ENCODE data around the gene MAP7D1.
A peak's percentile ranks its signal among the peaks of the same experiment; 100 is the strongest.
"Not testable (repeated sequence)": the region's sequence is repeated elsewhere in the genome, so short reads cannot be mapped to it uniquely, and the experiment has no call there.

MAP7D1 gene

DNA sequence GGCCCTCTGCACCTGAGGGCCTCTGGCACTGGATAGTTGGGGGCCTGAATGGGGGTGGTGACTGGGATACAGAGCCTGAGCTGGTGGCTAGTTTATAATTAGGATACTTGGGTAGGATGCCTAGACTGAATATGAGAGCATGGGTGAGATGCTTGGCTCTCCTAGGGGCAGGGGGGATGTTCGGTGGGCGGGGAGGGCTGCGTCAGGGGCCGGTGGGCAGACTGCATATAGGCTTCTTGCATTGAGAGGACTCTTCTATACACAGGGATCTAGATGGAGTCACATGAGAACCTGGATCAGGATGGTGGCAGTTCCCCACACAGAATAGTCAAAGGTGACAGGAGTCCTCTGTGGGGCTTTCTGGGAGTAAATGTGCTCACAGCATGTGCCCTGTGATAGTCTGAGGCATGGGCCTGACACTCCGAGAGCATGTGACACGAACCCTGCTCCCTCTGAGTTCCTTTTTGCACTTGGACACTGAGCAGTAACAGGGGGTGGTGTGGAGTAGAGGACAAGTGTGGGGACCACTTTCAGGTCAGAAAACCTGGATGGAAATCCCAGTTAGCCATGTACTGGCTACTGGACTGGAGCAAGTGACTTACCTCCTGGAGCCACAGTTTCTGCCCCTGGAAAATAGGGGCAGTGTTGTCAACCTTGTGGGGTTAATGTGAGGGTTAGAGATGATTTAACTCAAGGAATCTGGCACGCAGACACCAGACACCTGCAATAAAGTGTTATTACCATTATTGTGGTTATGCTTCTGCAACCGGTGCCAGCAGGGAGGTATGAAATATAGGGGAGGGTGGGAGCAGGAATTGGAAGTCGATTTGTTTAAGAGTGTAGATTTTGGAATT lies 2.2 kb downstream of the MAP7D1 start:
- no peaks in the 10 kb centered on the region for H3K9me3 ChIP-seq (replicated peaks in 1 of 11)
- peak overlapping the region; percentile 98 to 100 (median 99); a peak in 21 of 22 replicates for H3K27ac ChIP-seq
- no peaks in the 10 kb centered on the region for H3K27me3 ChIP-seq
- peak overlapping the region; percentile 89 to 99 (median 98) for H3K4me2 ChIP-seq
- H3K4me3 ChIP-seq: peak overlapping the region; percentile 92 to 100 (median 100)
- TF ChIP-seq Cebpa-rat (IDR thresholded peaks at IDR 0.05): no peak
- H4K20me1 ChIP-seq: peaks cover 42 to 67% (median 60%) of the 10 kb centered on the region in 11 experiments
- H3K4me1 ChIP-seq: peaks cover 73 to 81% (median 79%) of the 10 kb centered on the region in 10 experiments
- H3K36me3 ChIP-seq: peaks cover 0 to 35% (median 20%) of the 10 kb centered on the region in 11 experiments; a peak in 14 of 22 replicates
- peak overlapping the region; percentile 98 to 100 (median 100) for H3K9ac ChIP-seq

DNA sequence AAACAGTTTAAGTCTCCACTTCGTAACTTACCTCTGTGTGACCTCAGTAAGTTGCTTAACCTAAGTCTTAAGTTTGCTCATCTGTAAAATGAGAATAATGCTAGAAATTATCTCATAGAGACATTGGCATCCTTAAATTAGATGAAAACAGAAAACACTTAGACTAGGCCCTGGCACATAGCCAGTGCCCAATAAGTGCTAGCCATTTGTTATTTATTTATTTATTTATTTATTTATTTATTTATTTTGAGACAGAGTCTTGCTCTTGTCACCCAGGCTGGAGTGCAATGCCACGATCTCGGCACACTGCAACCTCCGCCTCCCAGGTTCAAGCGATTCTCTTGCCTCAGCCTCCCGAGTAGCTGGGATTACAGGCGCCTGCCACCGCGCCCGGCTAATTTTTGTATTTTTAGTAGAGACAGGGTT lies 2.9 kb downstream of the MAP7D1 start:
- H3K4me1 ChIP-seq: peaks cover 71 to 79% (median 75%) of the 10 kb centered on the region in 10 experiments
- peaks cover 49 to 73% (median 67%) of the 10 kb centered on the region in 11 experiments for H4K20me1 ChIP-seq
- H3K4me3 ChIP-seq: peak overlapping the region in 8 of 10 experiments; percentile 92 to 100 (median 100); a peak in 11 of 20 replicates
- peak overlapping the region; percentile 98 to 100 (median 100); a peak in 21 of 22 replicates for H3K9ac ChIP-seq
- peak overlapping the region in 8 of 11 experiments; percentile 93 to 100 (median 99); a peak in 10 of 22 replicates for H3K27ac ChIP-seq
- peak overlapping the region; percentile 89 to 99 (median 98) for H3K4me2 ChIP-seq
- H3K27me3 ChIP-seq; H3K9me3 ChIP-seq (replicated peaks in 1 of 11): not testable (repeated sequence)
- peaks cover 6 to 42% (median 21%) of the 10 kb centered on the region in 11 experiments; a peak in 16 of 22 replicates for H3K36me3 ChIP-seq

DNA sequence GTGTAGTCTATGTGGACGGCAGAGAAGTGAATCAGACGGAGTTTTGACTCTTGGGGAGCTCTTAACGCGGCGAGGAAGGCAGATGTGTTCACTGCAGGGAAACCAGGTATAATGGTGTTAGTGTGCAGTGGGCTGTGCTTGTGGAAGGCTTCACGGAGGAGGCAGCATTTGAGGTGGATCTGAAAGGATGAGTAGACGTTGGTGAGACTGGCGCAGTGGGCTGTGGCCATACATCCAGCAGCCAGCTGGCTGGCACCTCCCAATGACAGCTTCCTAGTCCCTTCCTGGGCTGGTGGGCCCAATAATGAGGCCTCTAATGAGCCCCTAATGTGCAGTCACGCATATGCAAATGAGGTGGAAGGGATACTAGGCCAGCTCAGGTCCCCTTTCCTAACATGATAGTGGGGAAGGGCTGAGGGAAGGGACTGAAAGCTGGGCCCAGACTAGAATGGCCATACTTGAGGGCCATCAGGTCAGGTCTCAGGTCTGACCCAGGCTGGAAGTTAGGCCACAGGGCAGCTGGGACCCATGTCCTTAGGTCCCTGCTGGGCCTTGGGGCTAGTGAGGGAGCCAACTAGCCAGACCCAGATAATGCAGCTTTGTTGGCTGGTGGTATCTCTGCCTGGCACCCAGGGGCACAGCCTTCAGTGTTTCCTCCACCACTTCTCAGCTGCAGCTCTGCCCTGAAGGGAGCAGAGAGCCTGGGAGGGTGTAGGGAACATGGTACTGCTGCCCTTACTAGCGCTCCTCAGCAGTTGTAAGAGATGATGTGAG lies 3.8 kb downstream of the MAP7D1 start:
- TF ChIP-seq Cebpa-rat (IDR thresholded peaks at IDR 0.05): no peak
- Histone ChIP-seq H3K4me1 (peaks cover 61 to 79% (median 65%) of the 10 kb centered on the region in 10 experiments), H3K27me3 (no peaks in the 10 kb centered on the region), H3K36me3 (peaks cover 15 to 51% (median 31%) of the 10 kb centered on the region in 11 experiments; a peak in 18 of 22 replicates), H3K27ac (peak overlapping the region; percentile 74 to 99 (median 95); a peak in 21 of 22 replicates), H3K9ac (peak overlapping the region; percentile 79 to 100 (median 89)), H3K4me2 (peak overlapping the region; percentile 89 to 99 (median 98)), H3K9me3 (replicated peaks in 1 of 11) (no peaks in the 10 kb centered on the region), H3K4me3 (peak overlapping the region in 8 of 10 experiments; percentile 51 to 68 (median 60); a peak in 13 of 20 replicates), H4K20me1 (peaks cover 58 to 83% (median 76%) of the 10 kb centered on the region in 11 experiments)

DNA sequence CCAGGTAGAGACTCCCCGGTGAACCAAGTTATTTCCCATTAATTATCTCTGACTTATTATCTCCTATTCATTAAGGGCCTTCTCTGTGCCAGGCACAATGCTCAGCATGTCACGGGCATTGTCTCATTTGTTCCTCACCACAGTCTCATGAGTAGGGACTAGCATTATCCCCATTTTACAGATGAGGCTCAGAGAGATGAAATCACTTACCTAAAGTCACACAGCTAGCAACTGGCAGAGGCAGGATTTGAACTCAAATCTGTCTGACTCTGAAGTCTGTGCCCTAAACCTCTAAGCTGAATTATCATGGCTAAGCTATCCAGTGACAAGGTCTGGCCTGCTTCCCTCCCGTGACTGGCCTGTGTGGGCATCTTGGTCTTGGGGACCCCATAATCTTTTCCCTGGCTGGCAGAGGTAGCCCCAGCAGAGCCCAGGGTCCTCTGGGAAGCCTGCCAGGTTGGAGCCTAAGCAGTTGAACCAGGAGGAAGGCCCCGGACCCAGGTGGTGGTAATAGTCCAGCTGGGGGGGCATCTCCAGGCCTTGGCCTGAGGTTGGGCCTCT lies 4.5 kb downstream of the MAP7D1 start:
- TF ChIP-seq Cebpa-rat (IDR thresholded peaks at IDR 0.05): no peak
- Histone ChIP-seq H3K9ac (peak overlapping the region; percentile 79 to 100 (median 89)), H3K4me2 (peak overlapping the region; percentile 89 to 99 (median 98)), H3K27ac (peak overlapping the region; percentile 74 to 99 (median 95)), H3K36me3 (peaks cover 15 to 58% (median 36%) of the 10 kb centered on the region in 11 experiments; a peak in 20 of 22 replicates), H4K20me1 (peaks cover 65 to 89% (median 83%) of the 10 kb centered on the region in 11 experiments), H3K27me3 (no peaks in the 10 kb centered on the region), H3K4me3 (peak overlapping the region; percentile 43 to 68 (median 60)), H3K4me1 (peaks cover 56 to 80% (median 60%) of the 10 kb centered on the region in 10 experiments), H3K9me3 (replicated peaks in 1 of 11) (no peaks in the 10 kb centered on the region)

DNA sequence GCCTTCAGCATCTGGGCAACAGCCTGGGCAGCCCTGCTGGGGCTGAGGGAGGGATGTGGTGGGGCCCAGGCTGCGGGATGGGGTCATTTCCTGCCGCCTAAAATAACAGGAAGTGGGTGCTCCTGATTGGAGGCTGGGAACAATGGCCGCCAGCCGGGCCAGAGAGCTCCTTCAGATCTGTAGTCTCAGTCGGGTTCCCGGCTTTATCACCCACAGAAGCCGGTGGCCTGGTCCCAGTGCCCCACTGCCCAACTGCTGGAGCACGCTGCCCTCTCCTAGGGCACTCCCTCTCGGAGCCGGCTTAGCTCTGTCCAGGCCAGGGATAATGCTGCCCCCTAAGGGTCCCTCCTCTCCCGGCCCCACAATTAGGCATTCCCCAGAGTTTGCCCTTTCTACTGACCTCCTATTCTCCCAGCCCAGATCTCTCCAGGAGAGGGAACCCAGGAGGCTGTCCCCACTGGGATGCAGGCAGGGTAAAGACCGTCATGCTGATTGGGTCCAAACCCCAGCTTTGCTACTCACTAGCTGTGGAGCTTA lies 5.1 kb downstream of the MAP7D1 start:
- TF ChIP-seq Cebpa-rat (IDR thresholded peaks at IDR 0.05): no peak
- H4K20me1 ChIP-seq: peaks cover 70 to 95% (median 89%) of the 10 kb centered on the region in 11 experiments
- peaks cover 56 to 86% (median 62%) of the 10 kb centered on the region in 10 experiments for H3K4me1 ChIP-seq
- H3K36me3 ChIP-seq: peaks cover 15 to 64% (median 41%) of the 10 kb centered on the region in 11 experiments; a peak in 20 of 22 replicates
- H3K9me3 ChIP-seq (replicated peaks in 1 of 11): no peaks in the 10 kb centered on the region
- H3K27ac ChIP-seq: peak overlapping the region; percentile 74 to 99 (median 95)
- peak overlapping the region; percentile 43 to 68 (median 60) for H3K4me3 ChIP-seq
- peak overlapping the region; percentile 79 to 100 (median 89) for H3K9ac ChIP-seq
- H3K4me2 ChIP-seq: peak overlapping the region; percentile 89 to 99 (median 98)
- H3K27me3 ChIP-seq: no peaks in the 10 kb centered on the region

DNA sequence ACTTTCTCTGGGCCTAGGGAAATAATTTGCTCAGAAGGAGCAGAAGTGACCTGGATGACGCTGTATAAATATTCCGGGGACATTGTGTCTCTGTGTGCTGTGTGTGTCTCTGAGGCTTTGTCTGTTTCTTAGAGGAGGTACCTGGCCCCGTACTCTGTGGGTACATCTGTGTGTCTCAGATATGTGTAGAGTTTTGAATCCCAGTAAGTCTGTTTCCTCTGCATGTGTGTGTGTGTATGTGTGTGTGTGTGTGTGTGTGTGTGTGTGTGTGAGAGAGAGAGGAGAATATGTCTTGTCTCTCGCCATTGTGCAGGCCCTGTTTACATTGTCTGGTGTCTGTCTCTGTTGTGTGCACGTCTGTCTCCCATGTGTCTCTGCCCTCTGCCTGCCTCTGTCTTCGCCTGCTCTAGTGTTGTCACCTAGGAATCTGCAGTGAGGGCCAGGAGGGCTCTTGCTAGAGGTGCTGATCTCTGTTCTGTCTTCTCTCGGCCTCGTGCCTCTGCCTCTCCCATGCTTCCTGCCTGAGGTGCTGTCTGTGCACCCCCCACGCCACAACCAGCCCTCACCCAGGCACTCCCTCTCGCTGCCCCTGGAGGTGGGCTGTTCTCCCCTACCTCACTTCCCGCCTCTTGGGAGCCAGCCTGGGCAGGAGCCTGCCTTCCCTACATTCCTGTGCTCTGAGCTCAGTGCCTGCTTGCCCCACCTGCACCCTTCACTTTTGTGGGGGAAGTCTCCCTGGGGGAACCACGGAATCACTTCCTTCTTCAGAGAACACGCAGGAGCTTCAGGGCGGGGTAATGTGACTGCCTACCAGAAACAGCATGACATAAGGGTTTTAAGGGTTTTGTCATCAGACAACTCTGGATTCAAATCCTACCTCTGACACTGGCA lies 5.9 kb downstream of the MAP7D1 start:
- Histone ChIP-seq H3K36me3 (peaks cover 21 to 72% (median 49%) of the 10 kb centered on the region in 11 experiments; a peak in 21 of 22 replicates), H3K4me3 (peak overlapping the region; percentile 43 to 68 (median 60); a peak in 19 of 20 replicates), H3K9me3 (replicated peaks in 1 of 11) (no peaks in the 10 kb centered on the region), H3K4me2 (peak overlapping the region; percentile 89 to 99 (median 98)), H4K20me1 (peaks cover 79 to 100% (median 95%) of the 10 kb centered on the region in 11 experiments), H3K4me1 (peaks cover 56 to 92% (median 65%) of the 10 kb centered on the region in 10 experiments), H3K27me3 (no peaks in the 10 kb centered on the region), H3K27ac (peak overlapping the region; percentile 74 to 99 (median 95); a peak in 21 of 22 replicates), H3K9ac (peak overlapping the region; percentile 79 to 100 (median 89))
- TF ChIP-seq Cebpa-rat (IDR thresholded peaks at IDR 0.05): no peak

DNA sequence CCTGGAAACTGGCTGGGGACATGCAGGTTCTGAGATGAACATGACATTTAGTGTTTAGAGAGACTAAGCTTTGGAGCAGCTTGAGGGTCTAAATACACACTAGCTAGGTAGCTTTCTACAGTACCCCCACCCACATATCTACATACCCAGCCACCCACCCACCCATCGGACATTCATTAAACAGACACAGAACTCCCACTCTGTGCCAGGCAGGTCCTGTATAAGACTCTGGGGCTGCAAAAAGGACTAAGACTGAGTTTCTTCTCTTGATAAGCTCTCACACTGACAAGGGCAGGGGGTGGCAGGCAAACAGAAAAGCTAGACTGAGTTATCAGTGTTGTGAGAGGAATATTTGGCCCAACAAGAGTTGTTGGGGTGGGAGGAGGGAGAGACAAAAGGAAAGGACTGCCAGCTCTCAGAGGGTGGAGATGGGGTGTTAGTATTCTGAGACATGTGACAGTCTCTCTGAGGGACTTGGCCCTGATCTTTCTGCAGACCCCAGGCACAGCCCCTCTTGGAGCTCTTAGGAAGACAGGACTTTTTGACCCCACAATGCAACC lies 6.8 kb downstream of the MAP7D1 start:
- Histone ChIP-seq H3K9me3 (replicated peaks in 1 of 11) (no peaks in the 10 kb centered on the region), H3K4me3 (no peak overlapping the region), H3K27ac (peak overlapping the region; percentile 74 to 99 (median 95); a peak in 20 of 22 replicates), H4K20me1 (peaks cover 81 to 100% (median 96%) of the 10 kb centered on the region in 11 experiments), H3K27me3 (no peaks in the 10 kb centered on the region), H3K4me1 (peaks cover 52 to 93% (median 68%) of the 10 kb centered on the region in 10 experiments), H3K36me3 (peaks cover 30 to 81% (median 58%) of the 10 kb centered on the region in 11 experiments), H3K4me2 (peak overlapping the region; percentile 89 to 99 (median 98); a peak in 20 of 22 replicates), H3K9ac (peak overlapping the region in 10 of 11 experiments; percentile 79 to 100 (median 89); a peak in 17 of 22 replicates)
- TF ChIP-seq Cebpa-rat (IDR thresholded peaks at IDR 0.05): no peak

Measured in BLaER1 treated with 17β-estradiol and CSF1 and Interleukin-3, amounts not matched to agents 10 nM and 100 nM (cell line).